Effector memory CD4-positive, alpha-beta T cell (primary cell): ENCODE results near the gene KTI12.
"Not testable (repeated sequence)": the region's sequence is repeated elsewhere in the genome, so short reads cannot be mapped to it uniquely, and the experiment has no call there.

Experiments
- DNase-seq, 3 donors: peaks; one replicate each; pipeline ENCODE4 v3.0.0-alpha.2; 2020
- H3K27ac ChIP-seq: 2 replicates; pipeline ENCODE4 v1.7.0; 2013; ENCODE audit warnings: mild to moderate bottlenecking, low read length, moderate library complexity; ENCODE audit not compliant: insufficient read depth, poor library complexity, severe bottlenecking
- H3K27me3 ChIP-seq: replicated peaks from 2 replicates; pipeline ENCODE4 v1.7.0; 2013; ENCODE audit warnings: mild to moderate bottlenecking, low read length; ENCODE audit not compliant: insufficient read depth, control insufficient read depth, poor library complexity, severe bottlenecking
- H3K36me3 ChIP-seq: 2 replicates; pipeline ENCODE4 v1.7.0; 2013; ENCODE audit warnings: mild to moderate bottlenecking, low read length, moderate library complexity; ENCODE audit not compliant: control insufficient read depth, insufficient read depth
- H3K4me1 ChIP-seq: 2 replicates; pipeline ENCODE4 v1.7.0; 2013; ENCODE audit warnings: low read length, mild to moderate bottlenecking; ENCODE audit not compliant: control insufficient read depth, insufficient read depth, poor library complexity, severe bottlenecking
- H3K4me3 ChIP-seq: 2 replicates; pipeline ENCODE4 v1.7.0; 2013; ENCODE audit warnings: low read length, low read depth, mild to moderate bottlenecking; ENCODE audit not compliant: insufficient read depth, poor library complexity, severe bottlenecking
- H3K9me3 ChIP-seq: 2 replicates; pipeline ENCODE4 v1.7.0; 2013; ENCODE audit warnings: mild to moderate bottlenecking, low read length, moderate library complexity; ENCODE audit not compliant: control insufficient read depth

KTI12 gene

GRCh38 chr1:52057876-52058415 is 24.3 kb upstream of the KTI12 start:
- no peak overlapping the region for H3K27ac ChIP-seq
- no peak overlapping the region for H3K4me3 ChIP-seq

GRCh38 chr1:52057255-52057654 is 23.6 kb upstream of the KTI12 start:
- peak overlapping the region; percentile 77 for H3K4me3 ChIP-seq
- DNase-seq: no peak
- no peaks in the 10 kb centered on the region for H3K9me3 ChIP-seq
- peak overlapping the region; percentile 84 for H3K27ac ChIP-seq
- H3K36me3 ChIP-seq: peaks cover 13% of the 10 kb centered on the region
- no peaks in the 10 kb centered on the region for H3K27me3 ChIP-seq
- H3K4me1 ChIP-seq: peaks cover 17% of the 10 kb centered on the region

More at GRCh38 chr1:52057876-52058415, 24.3 kb upstream of the KTI12 start:
- H3K4me1 ChIP-seq: peaks cover 17% of the 10 kb centered on the region
- H3K36me3 ChIP-seq: peaks cover 13% of the 10 kb centered on the region
- H3K27me3 ChIP-seq: no peaks in the 10 kb centered on the region
- H3K9me3 ChIP-seq: no peaks in the 10 kb centered on the region
- DNase-seq: no peak

GRCh38 chr1:52056937-52057231 is 23.3 kb upstream of the KTI12 start:
- Histone ChIP-seq H3K36me3 (peaks cover 13% of the 10 kb centered on the region), H3K4me1 (peaks cover 17% of the 10 kb centered on the region), H3K27ac (peak overlapping the region; percentile 84)

GRCh38 chr1:52056163-52056936 is 22.7 kb upstream of the KTI12 start, which contains the start of gene BTF3L4:
TSS of gene BTF3L4 (plus strand) at chr1:52056295. CDS start at chr1:52059848, 3,553 bp downstream.
- DNase-seq: peak; percentile 80 to 90 (median 89)
- Histone ChIP-seq H3K27ac (peak within 1 kb of the TSS; percentile 84), H3K4me3 (peak within 1 kb of the TSS; percentile 77), H3K36me3 (peaks cover 16% of the 10 kb centered on the region), H3K9me3 (no peaks in the 10 kb centered on the region), H3K27me3 (no peaks in the 10 kb centered on the region), H3K4me1 (peaks cover 17% of the 10 kb centered on the region)

More at GRCh38 chr1:52056937-52057231, 23.3 kb upstream of the KTI12 start:
- Histone ChIP-seq H3K9me3 (no peaks in the 10 kb centered on the region), H3K4me3 (peak overlapping the region; percentile 77), H3K27me3 (no peaks in the 10 kb centered on the region)
- DNase-seq: no peak

- peak overlapping the region; percentile 77 for H3K4me3 ChIP-seq
- H3K36me3 ChIP-seq: peaks cover 15% of the 10 kb centered on the region
- no peaks in the 10 kb centered on the region for H3K27me3 ChIP-seq
- H3K9me3 ChIP-seq: no peaks in the 10 kb centered on the region
- peaks cover 17% of the 10 kb centered on the region for H3K4me1 ChIP-seq
- DNase-seq: no peak
- peak overlapping the region; percentile 84 for H3K27ac ChIP-seq
These were observed 22.2 kb upstream of the KTI12 start for GRCh38 chr1:52055866-52056162.

GRCh38 chr1:52055066-52055865 is 21.7 kb upstream of the KTI12 start, which contains the start of gene TXNDC12:
TSS of gene TXNDC12 (minus strand) at chr1:52055191. CDS start at chr1:52055096, 95 bp downstream.
- Histone ChIP-seq H3K9me3 (no peaks in the 10 kb centered on the region), H3K36me3 (peaks cover 13% of the 10 kb centered on the region), H3K27me3 (no peaks in the 10 kb centered on the region), H3K4me3 (peak within 1 kb of the TSS; percentile 77), H3K27ac (peak within 1 kb of the TSS; percentile 84), H3K4me1 (peaks cover 17% of the 10 kb centered on the region)
- DNase-seq: peak; percentile 33 to 61 (median 49)

GRCh38 chr1:52054496-52055065 is 21.0 kb upstream of the KTI12 start:
- peak overlapping the region; percentile 77 for H3K4me3 ChIP-seq
- peak overlapping the region; percentile 84 for H3K27ac ChIP-seq
- peaks cover 17% of the 10 kb centered on the region for H3K4me1 ChIP-seq
- no peak for DNase-seq
- no peaks in the 10 kb centered on the region for H3K27me3 ChIP-seq
- peaks cover 9% of the 10 kb centered on the region for H3K36me3 ChIP-seq
- H3K9me3 ChIP-seq: no peaks in the 10 kb centered on the region

- Histone ChIP-seq H3K27me3 (no peaks in the 10 kb centered on the region), H3K4me1 (peaks cover 17% of the 10 kb centered on the region), H3K4me3 (no peak overlapping the region), H3K36me3 (peaks cover 9% of the 10 kb centered on the region), H3K9me3 (no peaks in the 10 kb centered on the region), H3K27ac (peak overlapping the region; percentile 84)
- DNase-seq: no peak
These were observed 20.3 kb upstream of the KTI12 start for GRCh38 chr1:52053862-52054261.

- H3K4me1 ChIP-seq, H3K27ac ChIP-seq, H3K36me3 ChIP-seq, H3K9me3 ChIP-seq, DNase-seq, H3K27me3 ChIP-seq, H3K4me3 ChIP-seq: not testable (repeated sequence)
These were observed 15.7 kb upstream of the KTI12 start for GRCh38 chr1:52049337-52049736.
